PC-3 (cell line): ENCODE results near the gene CISTR. TPM values are rescaled to one million over a fixed set of nuclear protein-coding genes. Genes with fewer than 3 reads are reported as not detected.

Experiments used
- ATAC-seq: fragments of 200-7000 bp; cut with Tn5 transposase; 2 replicates; pipeline ENCODE4 v1.9.1; 2020; ENCODE audit warnings: mild to moderate bottlenecking, moderate library complexity
- BruUV-seq: library from RNA; stranded (reverse); fragments of 400-500 nt; replicated peaks from 2 replicates; lab custom pipeline; 2021; lab: Mats Ljungman, UMichigan
- CTCF ChIA-PET: fragments of 300-600 bp; sonication (Branson Sonifier 250); formaldehyde crosslinking; loops from one replicate; lab custom pipeline; 2022; ENCODE audit warnings: antibody characterized with exemption; lab: Charles Lee
- POLR2A ChIA-PET: fragments of 300-600 bp; sonication (Branson Sonifier 250); formaldehyde crosslinking; loops from one replicate; lab custom pipeline; 2022; ENCODE audit warnings: antibody characterized with exemption; ENCODE audit not compliant: unreplicated experiment; lab: Charles Lee
- DNase-seq: peaks from one replicate; pipeline ENCODE4 v3.0.0-alpha.2; 2015
- H2AFZ ChIP-seq: fragments of 300-600 bp; sonication (generic); 2 replicates; pipeline ENCODE4 v1.6.0; 2016; ENCODE audit warnings: antibody characterized with exemption, low read length
- H3F3A ChIP-seq: fragments of 300-600 bp; sonication (generic); one replicate; pipeline ENCODE4 v1.6.0; 2017; ENCODE audit warnings: antibody characterized with exemption, low read length, control low read depth, mild to moderate bottlenecking; ENCODE audit not compliant: unreplicated experiment
- H3K27ac ChIP-seq: fragments of 300-600 bp; sonication (generic); 2 replicates; pipeline ENCODE4 v1.5.1; 2016; ENCODE audit warnings: mild to moderate bottlenecking, low read length
- H3K27me3 ChIP-seq: fragments of 300-600 bp; sonication (generic); 2 replicates; pipeline ENCODE4 v1.6.1; 2016; ENCODE audit warnings: low read length, mixed read lengths
- H3K36me3 ChIP-seq: fragments of 300-600 bp; sonication (generic); 2 replicates; pipeline ENCODE4 v1.6.1; 2016; ENCODE audit warnings: low read depth, mixed run types, low read length, mixed read lengths
- H3K4me1 ChIP-seq: fragments of 300-600 bp; sonication (generic); 2 replicates; pipeline ENCODE4 v1.5.1; 2016; ENCODE audit warnings: low read length; ENCODE audit not compliant: insufficient read depth
- H3K4me2 ChIP-seq: fragments of 300-600 bp; sonication (generic); 2 replicates; pipeline ENCODE4 v1.6.0; 2016; ENCODE audit warnings: low read length
- H3K4me3 ChIP-seq: fragments of 300-600 bp; sonication (generic); 2 replicates; pipeline ENCODE4 v1.5.1; 2016; ENCODE audit warnings: mild to moderate bottlenecking, low read length, mixed read lengths
- H3K79me2 ChIP-seq: fragments of 300-600 bp; sonication (generic); 2 replicates; pipeline ENCODE4 v1.6.1; 2017; ENCODE audit warnings: low read length, mixed read lengths
- H3K9ac ChIP-seq: fragments of 300-600 bp; sonication (generic); 2 replicates; pipeline ENCODE4 v1.6.0; 2016; ENCODE audit warnings: mild to moderate bottlenecking, low read length
- H3K9me2 ChIP-seq: fragments of 300-600 bp; sonication (generic); replicated peaks from 2 replicates; pipeline ENCODE4 v1.6.1; 2016; ENCODE audit warnings: mixed run types, low read length, mixed read lengths
- H3K9me3 ChIP-seq: fragments of 300-600 bp; sonication (generic); 2 replicates; pipeline ENCODE4 v1.6.1; 2016; ENCODE audit warnings: low read length, mixed read lengths
- H4K20me1 ChIP-seq: fragments of 300-600 bp; sonication (generic); 2 replicates; pipeline ENCODE4 v1.6.1; 2016; ENCODE audit warnings: low read length, mixed read lengths
- EZH2 ChIP-seq: fragments of 300-600 bp; sonication (generic); IDR thresholded peaks from one replicate; pipeline ENCODE4 v1.6.1; 2017; ENCODE audit warnings: antibody characterized with exemption, mild to moderate bottlenecking, low read length; ENCODE audit not compliant: unreplicated experiment
- EZH2phosphoT487 ChIP-seq: fragments of 300-600 bp; sonication (generic); IDR thresholded peaks from 2 replicates; pipeline ENCODE4 v1.6.1; 2018; ENCODE audit warnings: mild to moderate bottlenecking, antibody characterized with exemption, low read length, borderline replicate concordance
- intact Hi-C: fragments of 100-400 bp; cut with micrococcal nuclease; formaldehyde crosslinking; loops from 2 replicates; pipeline ENCODE4 v1.9.0; 2023
- total RNA-seq: library from RNA; depleted of rRNA; stranded (reverse); fragments of >200 nt; gene quantifications from 2 replicates; pipeline ENCODE4 v1.2.3, GENCODE V29; 2014
- TF ChIP-seq, protein P1 (sequence below): fragments of 300-600 bp; sonication (generic); conservative IDR thresholded peaks from 2 replicates; pipeline ENCODE4 v1.5.1; 2017; ENCODE audit warnings: antibody characterized with exemption, low read depth, mild to moderate bottlenecking, low read length

Gene CISTR
- total RNA-seq, 1 experiment from 2014 or later: not detected

DNA sequence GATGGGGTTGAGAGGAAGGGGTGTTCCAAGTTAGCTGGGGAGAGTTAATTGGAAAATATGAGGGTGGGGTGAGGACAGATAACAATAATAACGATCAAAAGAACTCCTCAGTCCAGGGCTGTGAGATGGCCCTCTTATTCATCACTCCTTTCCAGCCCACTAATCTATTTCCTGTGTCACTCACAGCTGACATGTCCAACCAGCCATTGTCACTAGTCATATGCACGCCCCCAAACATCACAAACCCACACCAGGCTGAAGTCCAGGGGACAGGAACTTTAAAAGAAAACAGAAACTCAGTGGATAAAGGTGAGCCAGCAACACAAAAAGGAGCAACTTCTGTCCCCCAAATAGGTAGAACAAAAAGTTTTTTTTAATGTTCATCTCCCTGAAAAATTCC is 25.4 kb downstream of the CISTR start:
- H3K27ac ChIP-seq: no peak overlapping the region
- TF ChIP-seq, protein P1, sequence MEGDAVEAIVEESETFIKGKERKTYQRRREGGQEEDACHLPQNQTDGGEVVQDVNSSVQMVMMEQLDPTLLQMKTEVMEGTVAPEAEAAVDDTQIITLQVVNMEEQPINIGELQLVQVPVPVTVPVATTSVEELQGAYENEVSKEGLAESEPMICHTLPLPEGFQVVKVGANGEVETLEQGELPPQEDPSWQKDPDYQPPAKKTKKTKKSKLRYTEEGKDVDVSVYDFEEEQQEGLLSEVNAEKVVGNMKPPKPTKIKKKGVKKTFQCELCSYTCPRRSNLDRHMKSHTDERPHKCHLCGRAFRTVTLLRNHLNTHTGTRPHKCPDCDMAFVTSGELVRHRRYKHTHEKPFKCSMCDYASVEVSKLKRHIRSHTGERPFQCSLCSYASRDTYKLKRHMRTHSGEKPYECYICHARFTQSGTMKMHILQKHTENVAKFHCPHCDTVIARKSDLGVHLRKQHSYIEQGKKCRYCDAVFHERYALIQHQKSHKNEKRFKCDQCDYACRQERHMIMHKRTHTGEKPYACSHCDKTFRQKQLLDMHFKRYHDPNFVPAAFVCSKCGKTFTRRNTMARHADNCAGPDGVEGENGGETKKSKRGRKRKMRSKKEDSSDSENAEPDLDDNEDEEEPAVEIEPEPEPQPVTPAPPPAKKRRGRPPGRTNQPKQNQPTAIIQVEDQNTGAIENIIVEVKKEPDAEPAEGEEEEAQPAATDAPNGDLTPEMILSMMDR: no peak
- no peak for TF ChIP-seq EZH2
- no TSS peak for BruUV-seq

DNA sequence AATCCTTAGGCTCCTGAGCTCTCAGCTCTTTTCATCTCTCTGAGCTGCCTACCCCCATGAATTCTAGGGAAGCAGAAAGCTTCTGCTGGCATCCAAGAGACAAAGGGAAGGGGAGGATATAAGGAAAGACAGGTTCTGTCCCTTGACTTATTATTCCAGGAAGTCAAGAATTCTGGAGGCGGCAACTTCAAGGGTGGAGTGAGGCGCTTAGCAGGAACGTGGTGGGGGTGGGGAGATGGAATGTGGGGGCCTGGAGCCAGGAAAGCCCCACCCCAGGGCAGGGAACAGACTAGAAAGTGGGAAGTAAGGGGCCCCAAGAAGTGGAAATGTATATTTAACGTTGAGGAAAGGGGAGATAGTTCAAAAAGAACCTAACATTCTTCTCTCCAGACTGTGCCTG is 26.0 kb downstream of the CISTR start:
- Histone ChIP-seq H3K9me3 (no peaks in the 10 kb centered on the region), H3F3A (no peaks in the 10 kb centered on the region), H3K36me3 (no peaks in the 10 kb centered on the region), H2AFZ (no peak overlapping the region), H3K9me2 (no peaks in the 10 kb centered on the region), H4K20me1 (no peaks in the 10 kb centered on the region), H3K79me2 (no peaks in the 10 kb centered on the region), H3K9ac (no peak overlapping the region), H3K27ac (no peak overlapping the region), H3K4me2 (peak overlapping the region; percentile 97), H3K4me3 (peak overlapping the region; percentile 77), H3K27me3 (no peaks in the 10 kb centered on the region), H3K4me1 (peaks cover 16% of the 10 kb centered on the region)
- DNase-seq: peak; percentile 13
- BruUV-seq: no TSS peak
- POLR2A ChIA-PET: no interaction called here
- CTCF ChIA-PET: interaction anchor here (1.1 kb wide), 1 partner anchor 32 kb away, joined by 3 read pairs; no protein-coding TSS in a partner anchor
- no peak for ATAC-seq
- intact Hi-C loops: no loop called here
- TF ChIP-seq EZH2: no peak
- TF ChIP-seq EZH2phosphoT487: no peak

More for the DNA sequence above, 25.4 kb downstream of the CISTR start:
- DNase-seq (peak; percentile 37), ATAC-seq (no peak)
- peak overlapping the region; percentile 77 for H3K4me3 ChIP-seq
- peak overlapping the region; percentile 97 for H3K4me2 ChIP-seq
- H3K79me2 ChIP-seq: no peaks in the 10 kb centered on the region
- H2AFZ ChIP-seq: peak overlapping the region; percentile 87
- CTCF ChIA-PET: interaction anchor here (0.5 to 1.1 kb wide), 2 partner anchors 31 to 283 kb away, joined by 3 to 15 read pairs; partner anchors contain the start of gene HOXC8
- POLR2A ChIA-PET: no interaction called here
- no peaks in the 10 kb centered on the region for H3K9me2 ChIP-seq
- peak overlapping the region; percentile 32; the same call in 1 of the 2 replicates for H3K9ac ChIP-seq
- no peaks in the 10 kb centered on the region for H3F3A ChIP-seq
- peaks cover 16% of the 10 kb centered on the region for H3K4me1 ChIP-seq
- H3K27me3 ChIP-seq: no peaks in the 10 kb centered on the region
- no peaks in the 10 kb centered on the region for H3K9me3 ChIP-seq
- no peaks in the 10 kb centered on the region for H3K36me3 ChIP-seq
- intact Hi-C loops: no loop called here
- no peaks in the 10 kb centered on the region for H4K20me1 ChIP-seq

DNA sequence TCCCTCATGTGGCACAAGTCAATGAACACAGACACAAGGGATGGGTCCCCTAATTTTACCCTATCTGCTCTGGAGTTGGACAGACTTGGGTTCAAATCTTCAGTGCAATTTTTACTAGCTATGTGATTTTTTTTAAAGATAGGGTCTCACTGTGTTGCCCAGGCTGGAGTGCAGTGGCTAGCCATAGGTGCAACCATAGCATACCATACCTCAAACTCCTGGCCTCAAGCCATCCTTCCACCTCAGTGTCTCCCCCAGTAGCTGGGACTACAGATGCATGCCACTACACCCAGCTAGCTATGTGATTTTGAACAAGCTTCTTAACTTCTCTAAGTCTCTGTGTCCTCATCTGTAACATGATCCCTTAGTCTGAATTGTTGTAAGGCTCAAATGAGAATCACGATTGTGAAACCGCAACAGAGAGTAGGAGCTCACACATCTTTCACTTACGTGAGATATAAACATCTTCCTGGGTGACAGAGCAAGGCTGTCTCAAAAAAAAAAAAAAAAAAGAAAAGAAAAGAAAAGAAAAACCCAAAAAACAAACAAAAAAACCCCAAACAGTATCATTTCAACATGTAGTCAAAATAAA is 29.2 kb downstream of the CISTR start:
- H3K4me2 ChIP-seq: no peak overlapping the region
- H3K27me3 ChIP-seq: no peaks in the 10 kb centered on the region
- intact Hi-C loops: no loop called here
- H3K36me3 ChIP-seq: no peaks in the 10 kb centered on the region; the same call in 1 of the 2 replicates
- H3K9me3 ChIP-seq: no peaks in the 10 kb centered on the region
- H3K27ac ChIP-seq: no peak overlapping the region
- H4K20me1 ChIP-seq: no peaks in the 10 kb centered on the region
- ATAC-seq (no peak), DNase-seq (no peak)
- no peak for TF ChIP-seq EZH2
- TF ChIP-seq, protein P1: no peak
- no peak for TF ChIP-seq EZH2phosphoT487
- no TSS peak for BruUV-seq
- CTCF ChIA-PET: interaction anchor here (0.6 kb wide), 1 partner anchor 17 kb away, joined by 4 read pairs; no protein-coding TSS in a partner anchor
- H3K79me2 ChIP-seq: no peaks in the 10 kb centered on the region
- no peaks in the 10 kb centered on the region for H3F3A ChIP-seq
- no peak overlapping the region for H3K4me3 ChIP-seq
- H3K4me1 ChIP-seq: peaks cover 12% of the 10 kb centered on the region
- POLR2A ChIA-PET: no interaction called here
- H3K9ac ChIP-seq: no peak overlapping the region
- H2AFZ ChIP-seq: no peak overlapping the region
- no peaks in the 10 kb centered on the region for H3K9me2 ChIP-seq
